IMR-90 (cell line): Measurements from ENCODE around the gene ELL2. TPM values are rescaled to one million over a fixed set of nuclear protein-coding genes. Genes with fewer than 3 reads are reported as not detected.

Experiments
- ATAC-seq: fragments of 200-7000 bp; cut with Tn5 transposase; 2 replicates; pipeline ENCODE4 v1.9.1; 2020; ENCODE audit warnings: low read depth, mild to moderate bottlenecking, moderate library complexity
- BruUV-seq: library from RNA; stranded (reverse); fragments of 400-500 nt; replicated peaks from 2 replicates; lab custom pipeline; 2021; lab: Mats Ljungman, UMichigan
- CTCF ChIA-PET: fragments of 300-600 bp; formaldehyde crosslinking; extraction: SDS; loops from one replicate; lab custom pipeline; 2021; ENCODE audit warnings: antibody characterized with exemption; lab: Yijun Ruan, JAX
- POLR2A ChIA-PET: fragments of 300-600 bp; sonication (Branson Sonifier 250); formaldehyde crosslinking; loops from one replicate; lab custom pipeline; 2022; ENCODE audit warnings: antibody characterized with exemption; ENCODE audit not compliant: unreplicated experiment; lab: Charles Lee
- DNase-seq: peaks from one replicate; pipeline ENCODE4 v3.0.0; 2013
- H2AFZ ChIP-seq: replicated peaks from 2 replicates; pipeline ENCODE3; 2013; ENCODE audit warnings: low read length, mild to moderate bottlenecking; ENCODE audit not compliant: poor library complexity
- H2AK5ac ChIP-seq: 2 replicates; pipeline ENCODE4 v1.6.1; 2013; ENCODE audit warnings: low read depth, low read length, inconsistent platforms
- H2AK9ac ChIP-seq: replicated peaks from 2 replicates; pipeline ENCODE3; 2013; ENCODE audit warnings: mild to moderate bottlenecking, low read depth, low read length, moderate library complexity; ENCODE audit not compliant: poor library complexity
- H2BK120ac ChIP-seq: 2 replicates; pipeline ENCODE4 v1.6.1; 2013; ENCODE audit warnings: low read depth, low read length, inconsistent platforms
- H2BK15ac ChIP-seq: 3 replicates; pipeline ENCODE4 v1.6.1; 2013; ENCODE audit warnings: low read depth, low read length, inconsistent platforms
- H2BK20ac ChIP-seq: 2 replicates; pipeline ENCODE4 v1.6.1; 2013; ENCODE audit warnings: low read depth, mild to moderate bottlenecking, inconsistent platforms, low read length, moderate library complexity
- H2BK5ac ChIP-seq: 2 replicates; pipeline ENCODE4 v1.6.1; 2013; ENCODE audit warnings: mild to moderate bottlenecking, low read depth, low read length, inconsistent platforms; ENCODE audit not compliant: poor library complexity, severe bottlenecking
- H3K14ac ChIP-seq: replicated peaks from 2 replicates; pipeline ENCODE4 v1.6.1; 2013; ENCODE audit warnings: low read depth, low read length, inconsistent platforms
- H3K18ac ChIP-seq: 2 replicates; pipeline ENCODE4 v1.6.1; 2013; ENCODE audit warnings: low read depth, low read length, control low read depth
- H3K23ac ChIP-seq: 2 replicates; pipeline ENCODE4 v1.6.1; 2013; ENCODE audit warnings: low read depth, low read length, inconsistent platforms
- H3K27ac ChIP-seq: 2 replicates; pipeline ENCODE4 v1.5.1; 2013; ENCODE audit warnings: mild to moderate bottlenecking, control low read depth, low read length; ENCODE audit not compliant: insufficient read depth
- H3K27me3 ChIP-seq: 2 replicates; pipeline ENCODE4 v1.6.1; 2013; ENCODE audit warnings: low read length; ENCODE audit not compliant: control insufficient read depth, insufficient read depth
- H3K36me3 ChIP-seq: 2 replicates; pipeline ENCODE4 v1.6.1; 2013; ENCODE audit warnings: low read length, mixed read lengths; ENCODE audit not compliant: control insufficient read depth, insufficient read depth
- H3K4ac ChIP-seq: 2 replicates; pipeline ENCODE4 v1.6.1; 2013; ENCODE audit warnings: low read depth, low read length, inconsistent platforms
- H3K4me1 ChIP-seq: 2 replicates; pipeline ENCODE4 v1.6.1; 2013; ENCODE audit warnings: low read length, mixed read lengths; ENCODE audit not compliant: control insufficient read depth, insufficient read depth
- H3K4me2 ChIP-seq: 2 replicates; pipeline ENCODE4 v1.6.1; 2013; ENCODE audit warnings: low read depth, mild to moderate bottlenecking, control low read depth, low read length, moderate library complexity
- H3K4me3 ChIP-seq: 2 replicates; pipeline ENCODE4 v1.5.1; 2013; ENCODE audit warnings: low read depth, mild to moderate bottlenecking, control low read depth, low read length, moderate library complexity; ENCODE audit not compliant: insufficient read depth
- H3K56ac ChIP-seq: 2 replicates; pipeline ENCODE4 v1.6.1; 2013; ENCODE audit warnings: low read length, inconsistent platforms; ENCODE audit not compliant: insufficient read depth; ENCODE audit errors: extremely low read depth
- H3K79me1 ChIP-seq, 2 experiments: 2 replicates each; pipeline ENCODE4 v1.6.1; 2013; ENCODE audit warnings: low read length in 2 of 2, inconsistent platforms in 1 of 2, low read depth in 1 of 2
- H3K9ac ChIP-seq: 2 replicates; pipeline ENCODE4 v1.6.1; 2013; ENCODE audit warnings: low read depth, low read length, control low read depth
- H3K9me1 ChIP-seq: 2 replicates; pipeline ENCODE4 v1.6.1; 2013; ENCODE audit warnings: low read length, inconsistent platforms; ENCODE audit not compliant: insufficient read depth
- H3K9me3 ChIP-seq: 2 replicates; pipeline ENCODE4 v1.6.1; 2013; ENCODE audit warnings: low read length; ENCODE audit not compliant: control insufficient read depth, insufficient read depth
- H4K20me1 ChIP-seq: 2 replicates; pipeline ENCODE4 v1.6.1; 2013; ENCODE audit warnings: low read length, inconsistent platforms; ENCODE audit not compliant: insufficient read depth
- H4K5ac ChIP-seq: 2 replicates; pipeline ENCODE4 v1.6.1; 2013; ENCODE audit warnings: mild to moderate bottlenecking, low read depth, low read length, control low read depth
- H4K8ac ChIP-seq, 2 experiments: 2 replicates each; pipeline ENCODE4 v1.6.1; 2013; ENCODE audit warnings: low read depth in 2 of 2, low read length in 2 of 2, control low read depth in 1 of 2, inconsistent platforms in 1 of 2
- H4K91ac ChIP-seq: 2 replicates; pipeline ENCODE4 v1.6.1; 2013; ENCODE audit warnings: low read depth, low read length, inconsistent platforms; ENCODE audit not compliant: insufficient read depth
- CEBPB ChIP-seq: IDR thresholded peaks from 2 replicates; pipeline ENCODE4 v1.6.1; 2012; ENCODE audit warnings: low read depth, low read length, improper control_type of control experiment
- CHD1 ChIP-seq: IDR thresholded peaks from 2 replicates; pipeline ENCODE4 v1.6.1; 2012; ENCODE audit warnings: low read depth, low read length, improper control_type of control experiment
- FOS ChIP-seq: fragments of 150-350 bp; IDR thresholded peaks from 2 replicates; pipeline ENCODE4 v1.6.1; 2016; ENCODE audit warnings: low read depth, low read length
- MAFK ChIP-seq: IDR thresholded peaks from 2 replicates; pipeline ENCODE4 v1.6.1; 2012; ENCODE audit warnings: low read depth, low read length, improper control_type of control experiment
- MAZ ChIP-seq: IDR thresholded peaks from 2 replicates; pipeline ENCODE4 v1.6.1; 2012; ENCODE audit warnings: low read depth, mild to moderate bottlenecking, low read length, improper control_type of control experiment, moderate library complexity, borderline replicate concordance
- MXI1 ChIP-seq: IDR thresholded peaks from 2 replicates; pipeline ENCODE4 v1.6.1; 2012; ENCODE audit warnings: low read depth, mild to moderate bottlenecking, low read length, moderate library complexity, borderline replicate concordance
- NFE2L2 ChIP-seq: fragments of 150-350 bp; IDR thresholded peaks from 2 replicates; pipeline ENCODE4 v1.6.1; 2016; ENCODE audit warnings: low read depth, mild to moderate bottlenecking, low read length
- RCOR1 ChIP-seq: IDR thresholded peaks from 2 replicates; pipeline ENCODE4 v1.6.1; 2012; ENCODE audit warnings: mild to moderate bottlenecking, low read length, improper control_type of control experiment; ENCODE audit not compliant: insufficient replicate concordance
- SMC3 ChIP-seq: fragments of 150-350 bp; IDR thresholded peaks from 2 replicates; pipeline ENCODE4 v1.6.1; 2016; ENCODE audit warnings: low read depth, mild to moderate bottlenecking, antibody characterized with exemption, low read length, moderate library complexity
- WGBS, 2 experiments: methylation state at CpG; one replicate each; pipeline versions ENCODE4 v1.1.5 to v1.1.7; 2013; ENCODE audit warnings: missing lambda C conversion rate in 2 of 2; ENCODE audit not compliant: insufficient read length in 1 of 2; ENCODE audit errors: extremely low coverage in 2 of 2; 5-methylcytosine and 5-hydroxymethylcytosine counted together
- dilution Hi-C: fragments of 300-500 bp; cut with HindIII; formaldehyde crosslinking; loops from one replicate; pipeline ENCODE4 v1.14.3; 2018; ENCODE audit warnings: low sequenced_read_pairs; ENCODE audit not compliant: unreplicated experiment
- in situ Hi-C: fragments of 300-500 bp; cut with MboI; formaldehyde crosslinking; loops from 3 replicates; pipeline ENCODE4 v1.14.3; 2019; ENCODE audit warnings: low sequenced_read_pairs, inconsistent platforms, mixed read lengths
- intact Hi-C: fragments of 100-400 bp; cut with micrococcal nuclease; formaldehyde crosslinking; loops from 2 replicates; pipeline ENCODE4 v1.10.0; 2022
- polyA plus RNA-seq, 3 experiments: library from polyadenylated mRNA; depleted of rRNA; stranded (reverse); fragments of >200 nt; gene quantifications; 2 replicates each; pipeline ENCODE4 v1.2.3, GENCODE V29; 2012; ENCODE audit warnings: low replicate concordance in 1 of 3
- total RNA-seq: library from RNA; depleted of rRNA; stranded (reverse); fragments of >200 nt; gene quantifications from 2 replicates; pipeline ENCODE4 v1.2.3, GENCODE V29; 2012
- TF ChIP-seq, protein P1 (sequence below): conservative IDR thresholded peaks from 2 replicates; pipeline ENCODE4 v1.5.1; 2012; ENCODE audit warnings: mild to moderate bottlenecking, low read depth, low read length, improper control_type of control experiment

ELL2 gene
- total and polyA plus RNA-seq, 2 of the 4 experiments (the other 2 are of a cell fraction): 61.4 to 92.5 TPM

- no peak overlapping the region for H3K4me2 ChIP-seq
- H2BK5ac ChIP-seq: no peak overlapping the region
- no peak overlapping the region for H3K56ac ChIP-seq
- 0 out of 2 replicates have a peak overlapping the region, but pooled peaks have one; percentile 10 for H2BK120ac ChIP-seq
- no peak overlapping the region for H3K14ac ChIP-seq
- H2AK9ac ChIP-seq: no peak overlapping the region
- no peak overlapping the region for H3K18ac ChIP-seq
- H4K5ac ChIP-seq: no peak overlapping the region
- H4K20me1 ChIP-seq: no peaks in the 10 kb centered on the region
- H2BK15ac ChIP-seq: no peak overlapping the region
- ChIA-PET CTCF (no interaction called here), POLR2A (no interaction called here)
- no peak overlapping the region for H2BK20ac ChIP-seq
- H3K4ac ChIP-seq: no peak overlapping the region
- H3K9ac ChIP-seq: no peak overlapping the region
- DNase-seq: no peak
- H3K36me3 ChIP-seq: no peaks in the 10 kb centered on the region
- ATAC-seq: no peak
- dilution Hi-C loops: no loop called here
- no peaks in the 10 kb centered on the region for H3K27me3 ChIP-seq
- H2AFZ ChIP-seq: no peak overlapping the region
- H3K9me3 ChIP-seq: no peaks in the 10 kb centered on the region
- intact Hi-C loops: no loop called here
- H3K23ac ChIP-seq: no peak overlapping the region
- H3K4me3 ChIP-seq: no peak overlapping the region
- no peak overlapping the region for H4K8ac ChIP-seq
- H3K27ac ChIP-seq: no peak overlapping the region
- in situ Hi-C loops: loop anchor here (10.0 kb wide), 2 partner anchors 175 to 285 kb away; partner anchors contain the start of genes ARSK and SKIC3
- H3K9me1 ChIP-seq: peaks cover 3% of the 10 kb centered on the region; the same call in 1 of the 2 replicates
- no peaks in the 10 kb centered on the region for H3K79me1 ChIP-seq
- TF ChIP-seq, protein P1, sequence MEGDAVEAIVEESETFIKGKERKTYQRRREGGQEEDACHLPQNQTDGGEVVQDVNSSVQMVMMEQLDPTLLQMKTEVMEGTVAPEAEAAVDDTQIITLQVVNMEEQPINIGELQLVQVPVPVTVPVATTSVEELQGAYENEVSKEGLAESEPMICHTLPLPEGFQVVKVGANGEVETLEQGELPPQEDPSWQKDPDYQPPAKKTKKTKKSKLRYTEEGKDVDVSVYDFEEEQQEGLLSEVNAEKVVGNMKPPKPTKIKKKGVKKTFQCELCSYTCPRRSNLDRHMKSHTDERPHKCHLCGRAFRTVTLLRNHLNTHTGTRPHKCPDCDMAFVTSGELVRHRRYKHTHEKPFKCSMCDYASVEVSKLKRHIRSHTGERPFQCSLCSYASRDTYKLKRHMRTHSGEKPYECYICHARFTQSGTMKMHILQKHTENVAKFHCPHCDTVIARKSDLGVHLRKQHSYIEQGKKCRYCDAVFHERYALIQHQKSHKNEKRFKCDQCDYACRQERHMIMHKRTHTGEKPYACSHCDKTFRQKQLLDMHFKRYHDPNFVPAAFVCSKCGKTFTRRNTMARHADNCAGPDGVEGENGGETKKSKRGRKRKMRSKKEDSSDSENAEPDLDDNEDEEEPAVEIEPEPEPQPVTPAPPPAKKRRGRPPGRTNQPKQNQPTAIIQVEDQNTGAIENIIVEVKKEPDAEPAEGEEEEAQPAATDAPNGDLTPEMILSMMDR: no peak
- no peak for TF ChIP-seq CEBPB
- TF ChIP-seq MAZ: no peak
- TF ChIP-seq RCOR1: no peak
- TF ChIP-seq SMC3: no peak
- TF ChIP-seq CHD1: no peak
- no peak for TF ChIP-seq NFE2L2
- no peak for TF ChIP-seq MXI1
- TF ChIP-seq FOS: no peak
- no peak for TF ChIP-seq MAFK
- peaks cover 15% of the 10 kb centered on the region for H3K4me1 ChIP-seq
- H2AK5ac ChIP-seq: no peak overlapping the region
- no peak overlapping the region; the same call in 1 of the 2 replicates for H4K91ac ChIP-seq
- no CpG with 5 or more reads among the region's 2 CpGs for WGBS, 2 experiments
- BruUV-seq: no TSS peak
These were observed 122.0 kb downstream of the ELL2 start for GRCh38 chr5:95839658-95840057.
